K562 (cell line): ENCODE measurements around the gene CRK. TPM values are rescaled to one million over a fixed set of nuclear protein-coding genes. Genes with fewer than 3 reads are reported as not detected.

ENCODE experiments used
- ATAC-seq: fragments of 200-7000 bp; cut with Tn5 transposase; 3 replicates; pipeline ENCODE4 v1.9.1; 2020; ENCODE audit warnings: moderate library complexity
- BruUV-seq: library from RNA; stranded (reverse); fragments of 400-500 nt; replicated peaks from 2 replicates; lab custom pipeline; 2021; lab: Mats Ljungman, UMichigan
- CTCF ChIA-PET: fragments of 300-600 bp; formaldehyde crosslinking; extraction: SDS; loops from one replicate; lab custom pipeline; 2021; ENCODE audit warnings: low intra/inter-chr PET ratio; lab: Yijun Ruan, JAX
- POLR2A ChIA-PET: fragments of 300-600, 350-650 bp; sonication (Branson Sonifier 250); formaldehyde crosslinking; extraction: SDS; loops from one replicate; lab custom pipeline; 2021; ENCODE audit warnings: antibody characterized with exemption, inconsistent platforms; lab: Yijun Ruan, JAX
- DNase-seq, 4 experiments: peaks; one replicate each; pipeline versions ENCODE4 v3.0.0 to v3.0.0-alpha.2; 2011 to 2018; ENCODE audit warnings: low spot score in 3 of 4, mixed read lengths in 3 of 4; ENCODE audit errors: extremely low read depth in 1 of 4
- FAIRE-seq: peaks from 2 replicates; lab custom pipeline; 2011; peaks lifted over from hg19 to GRCh38; lab: Jason Lieb, UNC
- H2AFZ ChIP-seq: 2 replicates; pipeline ENCODE4 v1.6.0; 2011; ENCODE audit warnings: low read depth, low read length, control low read depth, inconsistent platforms
- H3K27ac ChIP-seq: fragments of 200-600 bp; 3 replicates; pipeline ENCODE4 v1.8.0; 2011; ENCODE audit warnings: low read depth, mild to moderate bottlenecking, control low read depth, inconsistent platforms, low read length, moderate library complexity, mixed read lengths; ENCODE audit errors: extremely low read depth
- H3K27me3 ChIP-seq, 2 experiments: fragments of 300-600 bp in 1 of 2; 2 replicates in 1 of 2; 3 replicates in 1 of 2; pipeline versions ENCODE4 v1.6.0 to v1.8.0; 2011; ENCODE audit warnings: inconsistent platforms in 2 of 2, low read length in 2 of 2, mild to moderate bottlenecking in 1 of 2, mixed read lengths in 1 of 2, moderate library complexity in 1 of 2; ENCODE audit not compliant: control insufficient read depth in 2 of 2, insufficient read depth in 2 of 2
- H3K36me3 ChIP-seq: fragments of 300-600 bp; 3 replicates; pipeline ENCODE4 v1.8.0; 2011; ENCODE audit warnings: mild to moderate bottlenecking, low read length, inconsistent platforms; ENCODE audit not compliant: control insufficient read depth, insufficient read depth
- H3K4me1 ChIP-seq, 2 experiments: fragments of 200-600 bp in 1 of 2; replicated peaks in 1 of 2; 2 replicates in 1 of 2; 3 replicates in 1 of 2; pipeline versions ENCODE4 v1.5.1 to v1.8.0; 2011; ENCODE audit warnings: inconsistent platforms in 2 of 2, low read length in 2 of 2, mild to moderate bottlenecking in 1 of 2, mixed read lengths in 1 of 2, moderate library complexity in 1 of 2; ENCODE audit not compliant: control insufficient read depth in 2 of 2, insufficient read depth in 2 of 2
- H3K4me2 ChIP-seq: 2 replicates; pipeline ENCODE4 v1.6.1; 2011; ENCODE audit warnings: low read length, control low read depth, inconsistent platforms, mixed read lengths; ENCODE audit not compliant: insufficient read depth
- H3K4me3 ChIP-seq: fragments of 200-600 bp; sonication (generic), shearing (Covaris generic); 2 replicates; pipeline ENCODE4 v1.5.1; 2016; ENCODE audit warnings: control low read depth, inconsistent platforms
- H3K79me2 ChIP-seq: fragments of 200-600 bp; 3 replicates; pipeline ENCODE4 v1.8.0; 2011; ENCODE audit warnings: low read length, inconsistent platforms; ENCODE audit not compliant: control insufficient read depth, insufficient read depth
- H3K9ac ChIP-seq, 2 experiments: 2 replicates each; pipeline versions ENCODE4 v1.6.0 to v1.6.1; 2011; ENCODE audit warnings: low read depth in 2 of 2, low read length in 2 of 2, control low read depth in 1 of 2, inconsistent platforms in 1 of 2, mild to moderate bottlenecking in 1 of 2, mixed read lengths in 1 of 2; ENCODE audit not compliant: insufficient read depth in 1 of 2
- H3K9me1 ChIP-seq: one replicate; pipeline ENCODE4 v1.6.0; 2011; ENCODE audit warnings: inconsistent platforms, mild to moderate bottlenecking, low read length, moderate library complexity; ENCODE audit not compliant: control insufficient read depth, insufficient read depth
- H3K9me3 ChIP-seq: replicated peaks from 2 replicates; pipeline ENCODE4 v1.5.1; 2011; ENCODE audit warnings: low read depth, low read length, inconsistent platforms; ENCODE audit not compliant: control insufficient read depth, insufficient read depth
- H4K20me1 ChIP-seq: replicated peaks from 2 replicates; pipeline ENCODE4 v1.6.1; 2011; ENCODE audit warnings: low read length, inconsistent platforms, mixed read lengths; ENCODE audit not compliant: control insufficient read depth, insufficient read depth
- ARID2 ChIP-seq: fragments of 450-650 bp; IDR thresholded peaks from 2 replicates; pipeline ENCODE4 v1.6.1; 2017; ENCODE audit warnings: antibody characterized with exemption, mild to moderate bottlenecking
- CREB3L1 ChIP-seq: fragments of 450-650 bp; IDR thresholded peaks from 2 replicates; pipeline ENCODE4 v1.6.1; 2014; ENCODE audit warnings: low read depth, mild to moderate bottlenecking, moderate library complexity, borderline replicate concordance
- DNMT1 ChIP-seq: fragments of 450-650 bp; IDR thresholded peaks from 2 replicates; pipeline ENCODE4 v1.6.1; 2016; ENCODE audit warnings: antibody characterized with exemption, mild to moderate bottlenecking
- ELF1 ChIP-seq: fragments of 200-800 bp; sonication (Bioruptor generic); IDR thresholded peaks from 2 replicates; pipeline ENCODE4 v1.6.1; 2016; ENCODE audit warnings: missing genetic modification characterization, missing compliant biosample characterization
- ERF ChIP-seq: fragments of 450-650 bp; formaldehyde crosslinking; IDR thresholded peaks from 2 replicates; pipeline ENCODE4 v1.4.0; 2020; ENCODE audit warnings: mild to moderate bottlenecking, mixed read lengths
- FOXA1 ChIP-seq: fragments of 450-650 bp; IDR thresholded peaks from 2 replicates; pipeline ENCODE4 v1.6.1; 2016; ENCODE audit warnings: mild to moderate bottlenecking, borderline replicate concordance
- GATAD2A ChIP-seq: fragments of 450-650 bp; IDR thresholded peaks from 2 replicates; pipeline ENCODE4 v1.6.1; 2017
- HMGN3 ChIP-seq: IDR thresholded peaks from 2 replicates; pipeline ENCODE4 v1.6.1; 2011; ENCODE audit warnings: borderline replicate concordance, low read depth, mild to moderate bottlenecking, mixed read lengths, low read length; ENCODE audit not compliant: insufficient read length; ENCODE audit errors: extremely low read depth
- RBM25 ChIP-seq: fragments of 200-400 bp; formaldehyde crosslinking; IDR thresholded peaks from 2 replicates; pipeline ENCODE4 v1.6.1; 2018; ENCODE audit warnings: low read length, low read depth, moderate library complexity; ENCODE audit not compliant: severe bottlenecking
- SMARCB1 ChIP-seq: IDR thresholded peaks from 2 replicates; pipeline ENCODE4 v1.6.1; 2011; ENCODE audit warnings: improper control_type of control experiment, low read depth; ENCODE audit not compliant: insufficient read length
- SRSF7 ChIP-seq: fragments of 200-400 bp; formaldehyde crosslinking; optimal IDR thresholded peaks from 2 replicates; pipeline ENCODE3; 2017; ENCODE audit warnings: mild to moderate bottlenecking, low read depth, low read length
- THRB ChIP-seq: fragments of 450-650 bp; formaldehyde crosslinking; conservative IDR thresholded peaks from 2 replicates; pipeline ENCODE4 v1.4.0; 2022; ENCODE audit warnings: mild to moderate bottlenecking, missing genetic modification characterization
- USF1 ChIP-seq: sonication (generic); formaldehyde crosslinking; IDR thresholded peaks from 2 replicates; pipeline ENCODE4 v1.9.0; 2022; ENCODE audit warnings: mild to moderate bottlenecking, missing genetic modification reagents
- ZBTB26 ChIP-seq: fragments of 450-650 bp; formaldehyde crosslinking; IDR thresholded peaks from 2 replicates; pipeline ENCODE4 v1.4.0; 2022; ENCODE audit warnings: missing genetic modification characterization
- ZNF3 ChIP-seq: fragments of 250-450 bp; sonication (Bioruptor Pico); IDR thresholded peaks from 2 replicates; pipeline ENCODE4 v1.5.0; 2021; ENCODE audit warnings: mild to moderate bottlenecking, moderate library complexity
- ZNF511 ChIP-seq: sonication (generic); formaldehyde crosslinking; IDR thresholded peaks from 2 replicates; pipeline ENCODE4 v1.8.0; 2022; ENCODE audit warnings: mild to moderate bottlenecking, missing genetic modification reagents
- WGBS: fragments of 100-300 bp; shearing (Covaris generic); methylation state at CpG from one replicate; pipeline ENCODE4 v1.1.6; 2016; ENCODE audit warnings: low coverage, mixed read lengths; ENCODE audit not compliant: insufficient coverage; ENCODE audit errors: missing lambda C conversion rate; 5-methylcytosine and 5-hydroxymethylcytosine counted together
- in situ Hi-C: fragments of 300-500 bp; cut with MboI; formaldehyde crosslinking; loops from 4 replicates; pipeline ENCODE4 v1.15.0; 2018; ENCODE audit warnings: inconsistent platforms, mixed read lengths
- intact Hi-C: fragments of 100-400 bp; cut with micrococcal nuclease; formaldehyde crosslinking; loops from 2 replicates; pipeline ENCODE4 v1.14.2; 2022
- polyA plus RNA-seq, 8 experiments: library from polyadenylated mRNA; depleted of rRNA in 4 of 8; stranded (reverse) in 5 of 8; unstranded in 3 of 8; fragments of >200 nt; fragmentation: Nextera tagmentation in 2 of 8; fragmentation: Illumina TruSeq in 1 of 8; extraction: Ambion mirVana in 2 of 8; extraction: Trizol in 1 of 8; gene quantifications; 2 replicates each; pipeline versions ENCODE4 v1.2.1 to v1.2.3, GENCODE V29; 2011 to 2014; ENCODE audit warnings: inconsistent platforms in 1 of 8, missing spikeins in 1 of 8
- total RNA-seq, 7 experiments: library from RNA; depleted of rRNA in 6 of 7; stranded (reverse); fragments of >200 nt in 6 of 7; fragmentation: Illumina TruSeq in 2 of 7; extraction: Trizol in 2 of 7; gene quantifications; 2 replicates each; pipeline versions ENCODE4 v1.2.1 to v1.2.3, GENCODE V29; 2011 to 2021; ENCODE audit warnings: low replicate concordance in 1 of 7

CRK gene
- total and polyA plus RNA-seq, 9 of the 15 experiments (the other 6 are each of a cell fraction or from before 2014, with no cell fraction given), result 13.1 to 40.2 (median 26.1) TPM

- TF ChIP-seq GATAD2A (no peak), ARID2 (no peak), ELF1 (tag) (no peak), HMGN3 (no peak), ZBTB26 (CRISPR knock-in tag) (no peak), ZNF511 (CRISPR knock-in tag) (no peak), USF1 (CRISPR knock-in tag) (no peak), SRSF7 (no peak), ERF (CRISPR knock-in tag) (no peak), RBM25 (peak; percentile 51), THRB (CRISPR knock-in tag) (no peak), ZNF3 (CRISPR knock-in tag) (peak; percentile 62), DNMT1 (no peak), FOXA1 (no peak), SMARCB1 (no peak), CREB3L1 (no peak)
- peaks cover 45% of the 10 kb centered on the region for H4K20me1 ChIP-seq
- DNase-seq (no peak), ATAC-seq (no peak), FAIRE-seq (no peak)
- intact Hi-C loops, result no loop called here
- H3K27ac ChIP-seq, result no peak overlapping the region
- no peaks in the 10 kb centered on the region for H3K9me3 ChIP-seq
- in situ Hi-C loops, result no loop called here
- H3K9ac ChIP-seq, result no peak overlapping the region
- H3K36me3 ChIP-seq, result peaks cover 27% of the 10 kb centered on the region; the same call in 2 of the 3 replicates
- H3K4me1 ChIP-seq, result peaks cover 4 to 12% of the 10 kb centered on the region in 2 experiments; a peak in 3 of 5 replicates
- 93% methylated on average over 2 of the region's 2 CpGs for WGBS
- H3K27me3 ChIP-seq, result no peaks in the 10 kb centered on the region
- no TSS peak for BruUV-seq
- no peak overlapping the region for H3K4me2 ChIP-seq
- CTCF ChIA-PET, result no interaction called here
- H3K79me2 ChIP-seq, result peaks cover 99% of the 10 kb centered on the region
- POLR2A ChIA-PET, result interaction anchor here (0.6 to 2.6 kb wide), 5 partner anchors 9 to 147 kb away, joined by 3 to 11 read pairs (median 6); partner anchors contain the start of gene YWHAE
- H3K4me3 ChIP-seq, result no peak overlapping the region
- peaks cover 5% of the 10 kb centered on the region for H3K9me1 ChIP-seq
- H2AFZ ChIP-seq, result no peak overlapping the region
Measured at GRCh38 chr17:1386265-1386664, 69.8 kb downstream of the CRK start.
